HG03439 (cell line): ENCODE measurements around the gene SH3RF3.

Experiments used
- ATAC-seq: cut with Tn5 transposase; IDR thresholded peaks from one replicate; pipeline ENCODE4 v1.9.1; 2021; ENCODE audit warnings: mild to moderate bottlenecking, moderate library complexity; ENCODE audit not compliant: unreplicated experiment

Gene SH3RF3

DNA sequence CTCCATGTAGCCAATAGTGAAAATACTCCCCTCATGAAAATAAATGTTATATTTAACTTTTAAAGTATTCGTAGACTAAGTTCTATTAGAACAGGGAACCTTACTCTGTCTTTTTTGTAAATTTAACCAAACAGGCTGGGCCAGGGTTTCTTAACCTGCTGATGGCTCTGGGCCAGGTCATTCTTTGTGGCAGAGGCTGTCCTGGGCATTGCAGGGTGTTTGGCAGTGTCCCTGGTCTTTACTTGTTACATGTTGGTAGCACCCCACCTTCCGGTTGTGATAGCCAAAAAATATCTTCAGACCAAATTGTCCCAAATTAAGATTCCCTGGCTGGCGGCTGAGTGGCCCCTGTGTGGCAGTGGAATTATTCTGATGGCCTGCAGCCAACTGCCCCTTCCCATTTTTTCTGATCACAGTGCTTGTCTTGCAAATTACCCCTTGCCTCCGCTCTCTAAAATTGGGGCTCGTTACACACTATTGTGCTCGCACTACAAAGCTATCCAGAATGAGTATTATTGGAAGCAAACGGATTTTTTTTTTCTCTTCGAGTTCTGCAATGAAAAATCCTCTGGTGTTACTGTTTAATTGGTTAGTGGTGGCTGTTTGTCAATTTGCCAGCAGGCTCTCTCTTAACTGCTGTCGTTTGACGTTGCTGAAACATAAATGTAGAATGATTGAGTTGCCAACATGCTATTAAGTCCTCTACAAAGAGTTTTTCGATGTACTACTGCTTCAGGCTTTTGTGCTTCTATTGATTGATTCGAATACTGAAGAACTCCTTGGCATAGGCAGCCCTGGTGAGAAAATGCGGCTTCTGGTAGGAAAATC, 216.9 kb downstream of the SH3RF3 start:
- ATAC-seq = no peak

- no peak for ATAC-seq
These were observed 217.7 kb downstream of the SH3RF3 start for GRCh38 chr2:109346601-109347228.

- no peak for ATAC-seq
These were observed 218.6 kb downstream of the SH3RF3 start for GRCh38 chr2:109347626-109348025.

- no peak for ATAC-seq
These were observed 219.2 kb downstream of the SH3RF3 start for GRCh38 chr2:109348190-109348589.

- no peak for ATAC-seq
These were observed 219.9 kb downstream of the SH3RF3 start for GRCh38 chr2:109348671-109349502.

- no peak for ATAC-seq
These were observed 220.8 kb downstream of the SH3RF3 start for GRCh38 chr2:109349503-109350465.

- ATAC-seq = no peak
These were observed 221.5 kb downstream of the SH3RF3 start for GRCh38 chr2:109350526-109350925.

- ATAC-seq = no peak
These were observed 222.3 kb downstream of the SH3RF3 start for GRCh38 chr2:109351164-109351756.

GRCh38 chr2:109352056-109352897, 223.3 kb downstream of the SH3RF3 start:
- ATAC-seq = no peak

DNA sequence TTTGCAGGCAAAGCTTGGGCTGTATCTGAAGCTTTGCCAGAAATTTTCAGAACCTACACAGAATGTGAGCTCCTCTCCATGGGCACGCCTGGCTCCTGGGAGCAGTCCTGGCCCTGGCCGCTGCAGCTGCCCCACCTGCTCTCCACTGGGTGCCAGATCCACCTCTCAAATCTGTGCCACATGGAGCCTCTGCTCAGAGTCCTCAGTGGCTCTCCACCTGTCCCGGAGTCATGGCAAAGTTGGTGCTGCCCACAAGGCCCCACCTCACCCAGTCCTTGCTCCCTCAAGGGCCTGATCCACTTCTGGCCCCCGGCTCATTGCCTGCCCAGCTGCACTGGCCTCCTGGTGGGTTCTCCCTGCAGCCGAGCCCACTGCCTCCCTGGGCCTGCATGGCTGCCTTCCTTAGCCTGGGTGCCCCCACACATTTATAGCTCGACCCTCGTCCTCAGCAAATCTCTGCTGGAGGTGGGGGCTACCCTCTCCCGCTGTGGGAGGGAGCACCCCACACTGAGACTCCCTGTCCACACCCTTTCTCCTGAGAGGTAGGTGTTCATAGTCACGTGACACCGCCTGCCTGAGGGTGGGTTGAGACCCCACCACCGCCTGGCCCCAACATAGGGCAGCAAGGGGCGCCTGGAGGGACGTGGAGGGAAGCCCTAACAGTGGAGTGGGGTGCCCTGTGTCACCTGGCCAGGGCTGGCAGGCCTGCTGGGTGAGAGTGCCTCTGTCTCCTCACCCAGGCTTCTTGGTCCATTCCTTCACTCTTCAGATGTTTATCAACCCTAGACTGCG, 224.1 kb downstream of the SH3RF3 start:
- ATAC-seq = no peak

- no peak for ATAC-seq
These were observed 225.1 kb downstream of the SH3RF3 start for GRCh38 chr2:109353806-109354745.

- no peak for ATAC-seq
These were observed 226.3 kb downstream of the SH3RF3 start for GRCh38 chr2:109355192-109355843.

DNA sequence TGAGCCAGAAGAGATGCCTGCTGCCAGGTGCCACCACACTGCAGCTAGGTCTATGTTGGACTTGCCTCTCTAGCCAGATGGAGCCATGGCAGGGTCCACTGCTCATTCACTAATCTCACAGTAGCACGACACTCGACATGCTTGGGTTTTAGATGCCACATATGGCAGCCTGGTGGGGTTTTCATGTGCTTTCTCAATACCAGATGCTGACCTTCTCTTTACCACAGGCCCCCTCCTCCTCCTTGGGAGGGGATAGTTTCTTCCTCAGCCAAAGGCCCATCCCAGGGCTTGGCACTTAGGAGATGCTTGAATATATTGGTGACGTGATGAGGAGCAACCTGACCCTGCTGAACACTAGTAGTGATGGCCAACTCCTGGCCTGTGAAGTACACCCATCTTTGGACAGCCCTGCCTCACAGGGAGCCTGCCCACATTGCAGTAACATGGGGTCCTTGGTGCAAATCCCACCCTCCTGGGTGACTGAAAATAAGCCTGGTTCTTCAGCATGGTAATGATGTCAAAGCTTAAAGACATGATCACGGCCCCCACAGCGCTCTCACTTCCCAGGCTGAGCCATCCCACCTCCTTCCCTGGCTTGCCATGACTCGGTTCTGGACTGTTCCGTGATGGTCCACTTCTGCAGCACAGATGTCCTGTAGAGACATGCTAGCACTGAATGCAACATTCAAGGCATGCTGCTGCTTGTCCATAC, 227.5 kb downstream of the SH3RF3 start:
- ATAC-seq = no peak

DNA sequence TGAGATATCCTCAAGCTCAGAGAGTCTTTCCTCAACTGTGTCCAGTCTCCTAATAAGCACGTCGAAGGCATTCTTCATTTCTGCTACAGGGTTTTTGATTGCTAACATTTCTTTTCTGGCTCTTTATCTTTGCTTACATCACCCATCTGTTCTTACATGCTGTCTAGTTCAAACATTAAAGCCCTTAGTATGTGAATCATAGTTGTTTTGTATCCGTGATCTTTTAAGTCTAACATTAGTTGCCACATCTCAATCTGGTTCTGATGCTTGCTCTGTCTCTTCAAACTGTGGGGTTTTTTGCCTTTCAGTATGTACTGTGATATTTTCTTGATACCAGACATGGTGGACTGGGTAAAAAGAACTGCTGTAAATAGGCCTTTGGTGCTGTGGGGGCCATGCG, 235.2 kb downstream of the SH3RF3 start:
- ATAC-seq = no peak

- ATAC-seq = no peak
These were observed 236.1 kb downstream of the SH3RF3 start for GRCh38 chr2:109365131-109365530.

DNA sequence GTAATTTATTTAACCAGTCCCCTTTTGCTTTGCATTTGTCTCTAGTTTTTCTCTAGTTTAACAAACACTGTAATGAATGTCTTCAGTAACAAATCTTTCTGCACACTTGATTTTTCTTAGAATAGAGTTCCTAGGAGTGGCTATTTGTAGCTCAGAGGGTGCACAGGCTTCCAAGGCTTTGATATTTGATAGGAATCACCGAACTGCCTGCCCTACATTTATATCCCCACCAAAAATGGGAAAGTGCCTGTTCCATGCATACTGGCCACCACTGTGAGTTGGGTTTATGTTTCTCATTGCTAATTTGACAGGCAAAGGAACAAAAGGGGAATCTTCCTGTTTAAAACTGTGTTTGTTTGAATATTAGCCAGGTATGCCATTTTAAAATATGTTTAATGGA, 238.7 kb downstream of the SH3RF3 start:
- ATAC-seq = no peak
